Measurements from ENCODE around the gene KLF15. TPM values are rescaled to one million over a fixed set of nuclear protein-coding genes. Genes with fewer than 3 reads are reported as not detected.

The KLF15 gene
- total RNA-seq, 1 experiment from 2014 or later, result 0.26 TPM

DNA sequence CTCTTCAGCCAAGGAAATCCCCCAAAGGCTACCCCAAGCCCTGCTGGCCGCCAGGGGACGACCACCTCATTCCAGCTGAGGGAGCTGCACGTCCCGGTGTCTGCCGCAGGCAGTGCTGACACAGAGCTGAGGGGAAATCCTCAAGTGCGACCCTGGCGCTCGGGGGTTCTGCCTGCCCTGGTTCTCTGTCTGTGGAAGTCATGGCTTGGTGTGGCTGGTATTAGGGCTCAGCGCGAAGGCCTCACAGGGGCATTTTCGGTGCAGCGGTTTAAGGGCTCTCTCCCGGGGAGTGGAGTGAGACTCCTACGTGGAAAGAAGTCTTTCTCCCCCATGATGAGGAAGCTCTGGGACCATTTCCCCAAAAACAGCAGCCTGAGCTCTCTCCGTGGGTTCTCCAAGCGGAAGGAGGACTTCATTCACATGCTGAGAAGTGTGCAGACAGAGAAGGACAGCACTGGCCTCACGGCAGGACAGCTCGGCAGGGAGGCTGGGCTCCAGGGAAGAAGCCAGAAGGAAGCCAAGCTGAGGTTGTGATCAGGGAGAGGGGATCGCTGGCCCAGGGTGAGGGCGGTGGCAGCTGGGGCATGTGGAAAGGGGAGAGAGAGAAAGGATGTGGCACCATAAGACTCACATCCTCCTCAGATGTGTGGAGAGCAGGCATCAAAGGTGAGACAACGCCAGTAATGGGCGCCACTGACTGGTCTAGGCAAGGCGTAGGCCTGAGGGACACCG lies 48.6 kb downstream of the KLF15 start:
- Histone ChIP-seq H3K4me3 (no peak overlapping the region), H3K27me3 (no peaks in the 10 kb centered on the region), H3K9me3 (peaks cover 14% of the 10 kb centered on the region), H3K36me3 (no peaks in the 10 kb centered on the region)
- no peak for DNase-seq

DNA sequence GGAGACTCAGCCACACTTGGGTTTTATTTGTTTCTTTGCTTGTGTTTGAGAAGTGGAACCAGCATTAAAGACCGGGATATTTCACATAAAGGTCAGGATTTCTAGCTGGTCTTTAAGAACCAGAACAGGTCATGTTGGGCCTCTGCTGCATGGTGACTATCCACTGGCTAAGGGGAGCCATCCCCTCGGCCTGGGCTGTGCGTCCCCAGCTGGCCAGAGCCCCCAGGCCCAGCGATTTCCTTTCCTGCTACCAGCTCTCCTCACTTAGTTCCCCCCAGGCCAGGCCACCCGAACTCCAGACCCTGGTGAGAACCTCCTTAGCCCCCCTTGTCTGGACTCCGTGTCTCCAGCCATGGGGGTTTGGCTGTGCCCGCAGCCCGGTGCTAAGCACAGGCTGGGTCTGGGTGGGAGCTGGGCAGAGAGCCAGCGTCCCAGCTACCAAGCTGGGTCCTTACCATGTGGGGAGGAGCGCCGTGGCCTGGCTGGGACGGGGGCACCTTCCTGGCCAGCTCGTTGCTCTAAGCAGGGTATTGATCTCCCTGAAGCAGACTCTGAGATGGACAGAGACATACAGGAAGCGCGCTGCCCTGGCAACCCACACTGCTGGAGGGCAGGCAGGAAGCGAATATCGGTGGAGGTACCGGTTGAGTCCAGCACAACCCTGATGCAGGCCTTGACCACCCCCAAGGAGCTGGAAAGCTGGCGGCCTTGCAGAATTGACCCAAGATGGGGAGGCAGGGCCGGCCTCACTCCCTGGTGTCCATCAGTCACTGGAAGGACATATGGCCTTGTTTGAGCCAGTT lies 49.4 kb downstream of the KLF15 start:
- H3K4me3 ChIP-seq, result no peak overlapping the region
- no peak for DNase-seq
- no peaks in the 10 kb centered on the region for H3K27me3 ChIP-seq
- peaks cover 21% of the 10 kb centered on the region for H3K9me3 ChIP-seq
- H3K36me3 ChIP-seq, result no peaks in the 10 kb centered on the region

DNA sequence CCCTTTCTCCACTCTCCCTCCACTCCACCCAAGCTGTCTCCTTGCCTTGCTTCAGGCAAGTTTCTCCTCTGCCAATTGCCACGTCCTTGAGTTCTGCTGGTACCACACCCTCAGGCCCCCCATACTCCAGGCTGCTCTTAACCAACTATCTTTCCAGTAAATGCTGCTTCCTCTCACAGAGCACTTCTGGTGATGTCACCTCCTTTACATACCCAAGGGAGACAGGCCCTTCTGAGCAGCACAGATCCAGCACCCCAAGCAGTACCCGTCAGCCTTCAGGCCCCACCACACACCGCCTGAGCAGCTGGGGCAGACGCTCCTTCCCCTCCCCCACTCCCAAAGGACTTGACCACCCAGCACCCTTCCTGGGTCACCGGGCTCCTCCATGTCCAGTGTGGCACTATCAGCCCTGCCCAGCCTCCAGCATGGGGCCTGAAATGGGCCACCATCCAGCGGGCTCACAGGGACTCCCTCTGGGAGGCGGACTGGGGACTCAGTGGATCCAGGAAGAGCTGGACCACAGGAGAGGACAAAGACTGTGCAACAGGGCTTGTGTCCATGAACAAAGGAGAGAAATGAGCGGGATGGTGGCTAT lies 50.2 kb downstream of the KLF15 start:
- H3K36me3 ChIP-seq, result no peaks in the 10 kb centered on the region
- H3K9me3 ChIP-seq, result peaks cover 21% of the 10 kb centered on the region
- H3K4me3 ChIP-seq, result no peak overlapping the region
- no peak for DNase-seq
- no peaks in the 10 kb centered on the region for H3K27me3 ChIP-seq

DNA sequence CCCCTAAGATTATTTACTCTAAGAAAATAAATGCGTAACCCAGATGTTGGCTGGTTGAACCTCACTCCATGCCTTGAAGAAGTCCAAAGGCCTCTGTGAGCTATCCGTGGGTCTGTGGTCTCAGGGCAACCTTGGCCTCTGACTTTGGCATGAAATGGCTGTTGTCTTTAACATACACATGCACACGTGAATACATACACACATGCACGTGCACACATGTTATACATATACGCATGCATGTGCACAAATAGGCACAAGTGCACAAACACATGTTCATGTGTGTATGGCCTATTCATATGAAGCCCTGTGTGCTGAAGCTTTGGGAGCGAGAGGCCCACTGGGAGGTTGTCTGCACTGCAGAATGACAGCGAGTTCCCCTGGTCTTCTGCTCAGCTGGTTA lies 50.8 kb downstream of the KLF15 start:
- no peaks in the 10 kb centered on the region for H3K27me3 ChIP-seq
- DNase-seq, result no peak

DNA sequence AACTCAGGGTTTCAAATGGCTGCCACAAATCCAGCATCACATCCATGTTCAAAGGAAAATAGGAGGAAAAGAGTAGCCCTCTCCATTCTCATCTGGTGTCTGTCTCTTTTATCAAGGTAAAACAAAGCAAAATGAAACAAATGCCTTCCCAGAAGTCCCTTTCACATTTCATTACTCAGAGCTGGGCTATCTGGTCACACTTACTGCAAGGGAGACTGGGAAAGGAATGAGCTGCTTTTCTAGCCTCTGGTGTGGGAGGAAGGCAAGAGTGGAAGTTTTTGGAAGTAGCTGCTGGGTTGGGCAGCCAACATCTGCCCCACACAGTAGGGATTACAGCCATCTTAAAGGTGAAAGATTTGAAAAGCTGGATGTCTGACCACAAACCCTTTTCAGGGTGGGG lies 51.8 kb downstream of the KLF15 start:
- no peaks in the 10 kb centered on the region for H3K36me3 ChIP-seq
- no peak overlapping the region for H3K4me3 ChIP-seq
- no peaks in the 10 kb centered on the region for H3K27me3 ChIP-seq
- peaks cover 18% of the 10 kb centered on the region for H3K9me3 ChIP-seq
- DNase-seq, result no peak

More for the DNA sequence above, 50.8 kb downstream of the KLF15 start:
- Histone ChIP-seq H3K4me3 (no peak overlapping the region), H3K36me3 (no peaks in the 10 kb centered on the region), H3K9me3 (peaks cover 21% of the 10 kb centered on the region)

DNA sequence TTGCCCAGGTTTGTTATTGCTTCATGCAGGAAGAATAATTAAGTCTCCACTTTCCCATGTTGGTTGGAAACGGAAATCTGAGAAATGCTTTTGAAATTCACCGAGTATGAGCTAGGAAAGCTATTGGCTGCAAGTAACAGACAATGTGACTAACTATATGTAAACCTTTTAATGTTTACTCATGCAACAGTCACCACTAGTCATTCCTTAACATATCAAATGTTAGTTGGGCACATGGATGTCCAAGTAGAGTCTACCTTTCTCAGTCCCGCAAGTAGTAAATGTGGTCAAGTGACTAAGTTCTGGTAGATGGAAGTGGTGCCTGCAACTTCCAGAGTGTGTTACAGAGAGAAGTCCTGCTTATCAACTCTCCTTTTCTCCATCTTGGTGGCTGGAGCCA lies 52.5 kb downstream of the KLF15 start:
- Histone ChIP-seq H3K9me3 (peaks cover 18% of the 10 kb centered on the region), H3K27me3 (no peaks in the 10 kb centered on the region), H3K4me3 (no peak overlapping the region), H3K36me3 (no peaks in the 10 kb centered on the region)
- DNase-seq, result no peak

DNA sequence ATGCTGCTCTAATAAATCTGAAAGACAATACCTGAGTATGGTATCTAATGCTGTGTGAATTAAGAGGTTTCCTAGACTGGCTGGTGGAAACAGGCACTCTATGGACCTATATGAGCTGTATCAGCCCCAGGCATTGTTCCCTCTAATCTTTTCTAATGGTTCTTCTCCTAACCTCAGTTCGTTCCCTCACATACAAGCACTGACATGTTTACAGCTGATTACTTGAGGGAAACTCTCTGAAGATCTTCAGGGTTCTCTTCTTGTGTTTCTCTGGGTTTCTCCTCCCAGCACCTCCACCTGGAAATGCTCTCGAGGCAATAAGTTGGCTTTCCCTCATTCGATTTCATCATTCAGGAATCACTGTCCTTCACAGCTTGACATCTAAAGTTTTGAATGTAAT lies 52.9 kb downstream of the KLF15 start:
- peaks cover 18% of the 10 kb centered on the region for H3K9me3 ChIP-seq
- no peaks in the 10 kb centered on the region for H3K27me3 ChIP-seq
- no peak overlapping the region for H3K4me3 ChIP-seq
- no peak for DNase-seq
- H3K36me3 ChIP-seq, result no peaks in the 10 kb centered on the region

DNA sequence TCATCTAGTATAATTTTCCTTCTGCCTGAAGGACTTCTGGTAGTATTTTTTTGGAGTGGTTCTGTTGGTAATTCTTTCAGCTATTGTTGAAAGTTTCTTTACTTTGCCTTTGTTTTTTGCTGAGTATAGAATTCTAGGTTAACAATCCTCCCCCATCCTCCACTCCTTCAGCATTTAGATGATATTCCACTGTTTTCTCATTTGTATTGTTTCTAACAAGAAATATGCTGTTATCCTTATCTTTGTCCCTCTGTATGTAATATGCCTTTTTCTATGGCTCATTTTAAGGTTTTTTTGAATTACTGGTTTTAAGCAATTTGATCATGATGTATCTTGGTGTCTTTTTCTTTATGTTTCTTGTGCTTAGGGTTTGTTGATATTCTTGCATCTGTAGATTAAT lies 53.9 kb downstream of the KLF15 start:
- DNase-seq, result no peak
- H3K36me3 ChIP-seq, result no peaks in the 10 kb centered on the region
- H3K27me3 ChIP-seq, result no peaks in the 10 kb centered on the region
- peaks cover 18% of the 10 kb centered on the region for H3K9me3 ChIP-seq
- no peak overlapping the region for H3K4me3 ChIP-seq

DNA sequence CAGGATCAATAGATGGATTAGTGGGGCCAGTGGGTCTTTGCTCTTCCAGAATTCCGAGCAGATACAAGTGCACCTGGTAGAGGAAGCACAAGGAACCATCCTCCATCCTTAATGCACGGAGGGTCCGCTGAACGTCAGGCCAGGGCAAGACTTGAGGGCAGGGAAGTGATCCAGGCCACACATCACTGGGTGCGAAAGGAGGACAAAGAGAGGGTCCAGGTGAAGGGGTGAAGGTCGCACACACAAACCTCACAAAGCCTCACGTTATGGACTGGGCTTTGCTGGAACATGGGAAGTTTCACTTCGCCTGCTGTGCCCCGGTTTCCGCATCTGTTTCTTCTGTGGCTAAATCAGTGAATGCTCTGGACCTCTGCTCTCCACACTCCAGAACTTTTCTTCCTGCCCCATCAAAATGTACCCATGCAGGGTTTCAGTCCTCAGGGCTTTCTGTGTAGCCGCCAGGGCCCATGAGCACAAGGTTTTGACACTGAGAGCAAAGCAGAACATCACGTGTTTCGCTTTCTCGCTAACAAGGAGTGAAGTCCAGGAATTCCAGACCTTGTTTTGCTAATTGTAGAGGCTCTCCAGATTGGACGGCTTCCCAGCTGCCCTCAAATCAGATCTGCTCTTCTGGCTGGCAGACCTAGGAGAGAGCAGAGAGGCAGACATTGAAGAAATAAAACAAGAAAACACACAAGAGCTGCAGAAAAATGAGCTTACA lies 56.3 kb downstream of the KLF15 start:
- DNase-seq, result no peak
- H3K4me3 ChIP-seq, result no peak overlapping the region
- no peaks in the 10 kb centered on the region for H3K27me3 ChIP-seq
- peaks cover 18% of the 10 kb centered on the region for H3K9me3 ChIP-seq
- H3K36me3 ChIP-seq, result no peaks in the 10 kb centered on the region

DNA sequence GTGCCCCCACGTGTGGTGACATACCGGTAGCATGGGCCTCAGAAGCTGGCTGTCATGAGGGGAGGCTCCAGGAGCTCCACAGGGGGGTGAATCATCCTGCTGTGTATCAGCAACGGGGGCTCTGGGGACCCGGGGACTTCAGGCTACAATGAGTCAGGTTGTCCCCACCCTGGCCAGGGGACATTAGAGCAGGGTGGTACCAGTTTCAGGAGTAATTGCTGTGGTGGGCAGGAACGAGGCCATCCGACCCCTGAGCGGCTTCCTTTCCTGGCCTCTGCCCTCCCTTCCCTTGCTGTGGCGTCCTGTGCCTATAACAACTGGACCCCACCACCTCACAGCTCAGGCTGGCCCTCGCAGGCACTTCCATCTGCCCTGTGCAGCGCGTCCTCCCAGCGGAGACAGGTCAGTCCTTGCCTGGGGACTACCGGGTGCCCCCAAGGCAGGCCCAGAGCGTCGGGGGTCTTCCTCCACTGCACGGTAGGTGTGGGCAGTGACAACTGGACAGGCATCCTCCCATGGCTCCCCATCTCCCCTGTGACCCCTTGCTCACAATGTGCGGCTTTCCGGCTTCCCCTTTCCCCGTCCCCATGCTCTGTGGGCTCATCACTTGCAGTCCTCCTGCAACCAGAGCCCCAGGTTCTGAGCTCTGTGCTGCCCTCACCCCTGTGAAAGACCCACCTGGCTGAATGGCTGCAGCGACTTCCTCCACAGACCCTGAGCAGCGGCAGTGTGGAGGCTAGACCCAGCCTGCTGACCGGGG lies 57.0 kb downstream of the KLF15 start:
- H3K9me3 ChIP-seq, result peaks cover 18% of the 10 kb centered on the region
- H3K27me3 ChIP-seq, result no peaks in the 10 kb centered on the region
- H3K36me3 ChIP-seq, result no peaks in the 10 kb centered on the region
- no peak for DNase-seq
- no peak overlapping the region for H3K4me3 ChIP-seq

DNA sequence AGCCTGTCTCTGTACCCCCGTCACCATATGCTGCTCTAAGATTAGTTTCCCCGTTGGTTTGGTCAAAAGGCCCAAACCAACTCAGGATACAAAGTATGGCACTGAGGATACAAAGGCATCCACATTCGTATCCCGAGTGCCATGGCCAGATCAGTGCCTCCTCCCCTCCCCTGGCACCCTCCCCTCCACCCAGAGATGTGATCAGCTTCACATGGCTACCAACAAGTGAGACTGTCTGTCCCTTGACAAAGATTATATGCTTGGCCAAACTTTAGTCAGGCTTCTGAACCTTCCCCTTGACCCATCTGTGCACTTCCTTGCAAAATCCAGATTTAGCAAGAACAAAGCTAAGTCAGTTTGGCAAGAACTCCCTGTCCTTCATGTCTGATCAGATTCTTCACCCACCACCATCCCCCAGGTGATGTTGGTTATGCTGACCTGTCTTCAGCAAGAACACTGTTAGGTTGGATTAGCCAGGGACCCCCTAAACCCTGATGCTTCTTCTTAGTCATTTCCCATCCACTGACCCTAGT lies 61.7 kb downstream of the KLF15 start:
- H3K36me3 ChIP-seq, result no peaks in the 10 kb centered on the region
- H3K9me3 ChIP-seq, result no peaks in the 10 kb centered on the region; the same call in 1 of the 2 replicates
- H3K27me3 ChIP-seq, result no peaks in the 10 kb centered on the region
- DNase-seq, result no peak
- no peak overlapping the region for H3K4me3 ChIP-seq

DNA sequence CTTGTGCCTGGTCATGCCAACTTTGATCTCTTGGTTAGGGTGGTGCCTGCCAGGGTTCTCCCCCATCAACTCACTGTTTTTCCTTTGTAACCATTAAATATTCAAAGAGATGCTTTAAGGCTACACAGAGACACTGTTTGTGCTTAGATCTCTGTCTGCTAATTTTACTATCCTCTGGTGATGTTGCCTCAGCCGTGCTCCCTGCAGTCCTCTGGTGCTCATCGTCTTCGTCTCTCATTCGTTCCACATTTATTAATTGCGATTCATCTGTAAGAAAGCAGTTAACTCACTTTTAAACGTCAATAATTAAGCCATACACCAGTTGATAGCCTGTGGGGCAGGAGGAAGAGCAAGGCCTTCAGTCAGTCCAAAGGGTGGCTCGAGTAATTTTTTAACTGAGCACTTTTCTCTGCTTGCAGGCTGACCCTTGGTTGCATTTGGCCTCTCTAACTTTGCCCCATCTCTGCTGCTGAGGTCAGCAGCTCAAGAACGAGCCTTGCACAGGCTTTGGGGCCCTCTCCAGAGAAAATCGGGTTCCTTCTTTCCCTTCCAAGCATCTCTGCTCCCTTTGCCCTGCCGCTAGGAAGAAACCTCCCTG lies 62.9 kb downstream of the KLF15 start:
- H3K4me3 ChIP-seq, result no peak overlapping the region
- H3K9me3 ChIP-seq, result no peaks in the 10 kb centered on the region; the same call in 1 of the 2 replicates
- no peak for DNase-seq
- H3K36me3 ChIP-seq, result no peaks in the 10 kb centered on the region
- H3K27me3 ChIP-seq, result no peaks in the 10 kb centered on the region; the same call in 1 of the 2 replicates

DNA sequence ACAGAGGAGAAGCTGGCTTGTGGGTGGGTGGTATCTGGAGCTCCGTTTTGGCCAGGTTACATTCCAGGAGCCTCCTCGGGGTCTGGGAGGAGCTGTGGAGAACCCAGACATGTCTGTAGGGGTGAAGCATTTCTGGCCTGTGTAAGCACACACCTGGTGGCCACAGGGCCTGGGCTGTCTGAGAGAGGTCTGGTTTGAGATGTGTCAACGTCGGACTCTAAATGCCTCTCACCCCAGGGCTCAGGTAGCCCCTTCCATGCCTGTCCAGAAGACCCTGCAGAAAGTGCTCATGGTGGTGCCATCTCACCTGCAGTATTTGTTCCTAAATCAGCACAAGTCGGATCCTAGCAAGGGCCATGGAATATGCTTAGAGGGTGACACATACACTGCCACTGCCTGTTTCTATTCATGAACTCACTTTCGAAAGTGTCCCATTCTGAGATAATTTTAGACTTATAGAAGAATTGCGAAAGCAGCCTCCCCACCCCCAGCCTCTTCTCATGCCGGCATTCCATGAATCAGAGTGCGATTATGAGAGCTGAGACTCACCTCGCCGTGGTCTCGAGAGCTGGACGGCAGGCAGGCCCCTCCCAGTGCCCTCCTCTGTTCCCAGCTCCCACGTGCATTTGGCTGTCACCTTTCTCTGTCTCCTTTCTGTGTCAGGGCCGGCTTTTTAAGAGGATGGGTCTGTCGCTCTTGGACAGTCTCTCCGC lies 63.7 kb downstream of the KLF15 start:
- Histone ChIP-seq H3K36me3 (no peaks in the 10 kb centered on the region), H3K9me3 (no peaks in the 10 kb centered on the region; the same call in 1 of the 2 replicates), H3K27me3 (no peaks in the 10 kb centered on the region; the same call in 1 of the 2 replicates), H3K4me3 (no peak overlapping the region)
- DNase-seq, result no peak
